K562 (cell line): ENCODE results near the gene ARHGAP15.

Experiments used
- CEBPZ ChIP-seq: fragments of 150-350 bp; IDR thresholded peaks from 2 replicates; pipeline ENCODE4 v1.6.1; 2014; ENCODE audit warnings: low read depth, mild to moderate bottlenecking, low read length, borderline replicate concordance
- ETV5 ChIP-seq: sonication (generic); formaldehyde crosslinking; IDR thresholded peaks from 2 replicates; pipeline ENCODE4 v1.4.0; 2020; ENCODE audit warnings: low read depth, mild to moderate bottlenecking, missing genetic modification reagents
- EZH2 ChIP-seq: IDR thresholded peaks from 2 replicates; pipeline ENCODE4 v1.6.1; 2012; ENCODE audit warnings: low read depth, mild to moderate bottlenecking, inconsistent platforms, low read length, borderline replicate concordance
- KDM4B ChIP-seq, 2 experiments: fragments of 450-650 bp in 1 of 2; sonication (generic) in 1 of 2; IDR thresholded peaks; 2 replicates each; pipeline ENCODE4 v1.6.1; 2016 to 2017; ENCODE audit warnings: borderline replicate concordance in 2 of 2, antibody characterized with exemption in 1 of 2, low read depth in 1 of 2, mild to moderate bottlenecking in 1 of 2
- OTX1 ChIP-seq: fragments of 450-650 bp; formaldehyde crosslinking; IDR thresholded peaks from 2 replicates; pipeline ENCODE4 v1.4.0; 2022; ENCODE audit warnings: mild to moderate bottlenecking
- POLR2A ChIP-seq: fragments of 450-650 bp; conservative IDR thresholded peaks from 2 replicates; pipeline ENCODE4 v1.6.1; 2016
- RAD21 ChIP-seq, 2 experiments: fragments of 250-450 bp in 1 of 2; fragments of 450-650 bp in 1 of 2; sonication (Bioruptor Pico) in 1 of 2; formaldehyde crosslinking in 1 of 2; IDR thresholded peaks in 1 of 2; conservative IDR thresholded peaks in 1 of 2; 2 replicates each; pipeline versions ENCODE4 v1.4.0 to v1.8.0; 2020 to 2022; ENCODE audit warnings: mild to moderate bottlenecking in 2 of 2, moderate library complexity in 1 of 2
- RFX5 ChIP-seq: IDR thresholded peaks from 2 replicates; pipeline ENCODE4 v1.6.1; 2011; ENCODE audit warnings: low read depth, mild to moderate bottlenecking, improper control_type of control experiment, low read length
- SRF ChIP-seq, 2 experiments: fragments of 250-450, 450-650 bp in 1 of 2; sonication (Bioruptor Pico) in 1 of 2; sonication (generic) in 1 of 2; formaldehyde crosslinking; IDR thresholded peaks; 2 replicates each; pipeline versions ENCODE4 v1.5.0 to v1.5.1; 2020 to 2022; ENCODE audit warnings: mild to moderate bottlenecking in 1 of 2, missing genetic modification reagents in 1 of 2
- STAT5B ChIP-seq: fragments of 250-450 bp; sonication (Bioruptor Pico); IDR thresholded peaks from 2 replicates; pipeline ENCODE4 v1.8.0; 2021; ENCODE audit warnings: mild to moderate bottlenecking, inconsistent platforms
- ZBTB1 ChIP-seq: sonication (generic); formaldehyde crosslinking; IDR thresholded peaks from 2 replicates; pipeline ENCODE4 v1.8.1; 2023; ENCODE audit warnings: missing genetic modification reagents, low read depth, mild to moderate bottlenecking, borderline replicate concordance
- TF ChIP-seq, protein P1 (sequence below): fragments of 450-650 bp; IDR thresholded peaks from 2 replicates; pipeline ENCODE4 v1.7.0; 2016; ENCODE audit warnings: borderline replicate concordance

- TF ChIP-seq, protein P1, sequence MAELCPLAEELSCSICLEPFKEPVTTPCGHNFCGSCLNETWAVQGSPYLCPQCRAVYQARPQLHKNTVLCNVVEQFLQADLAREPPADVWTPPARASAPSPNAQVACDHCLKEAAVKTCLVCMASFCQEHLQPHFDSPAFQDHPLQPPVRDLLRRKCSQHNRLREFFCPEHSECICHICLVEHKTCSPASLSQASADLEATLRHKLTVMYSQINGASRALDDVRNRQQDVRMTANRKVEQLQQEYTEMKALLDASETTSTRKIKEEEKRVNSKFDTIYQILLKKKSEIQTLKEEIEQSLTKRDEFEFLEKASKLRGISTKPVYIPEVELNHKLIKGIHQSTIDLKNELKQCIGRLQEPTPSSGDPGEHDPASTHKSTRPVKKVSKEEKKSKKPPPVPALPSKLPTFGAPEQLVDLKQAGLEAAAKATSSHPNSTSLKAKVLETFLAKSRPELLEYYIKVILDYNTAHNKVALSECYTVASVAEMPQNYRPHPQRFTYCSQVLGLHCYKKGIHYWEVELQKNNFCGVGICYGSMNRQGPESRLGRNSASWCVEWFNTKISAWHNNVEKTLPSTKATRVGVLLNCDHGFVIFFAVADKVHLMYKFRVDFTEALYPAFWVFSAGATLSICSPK = no peak
- TF ChIP-seq RAD21 (CRISPR knock-in tag; conservative IDR thresholded peaks at IDR 0.05 in 1 of 2, IDR thresholded peaks at IDR 0.05 in 1 of 2) (no peak), SRF (CRISPR knock-in tag; IDR thresholded peaks at IDR 0.05) (no peak), RFX5 (no peak), STAT5B (CRISPR knock-in tag) (no peak), OTX1 (CRISPR knock-in tag) (no peak), ZBTB1 (no peak), CEBPZ (no peak), POLR2A (no peak), ETV5 (CRISPR knock-in tag) (no peak), EZH2 (no peak), KDM4B (IDR thresholded peaks at IDR 0.05; ENCODE audit: borderline replicate concordance in 2 of 2, low read depth in 1 of 2) (no peak)
These were observed 357.8 kb downstream of the ARHGAP15 start for GRCh38 chr2:143486976-143487375.
